GM12801 (cell line): Measurements from ENCODE around the gene CENPP.

ENCODE experiments used
- TF ChIP-seq, protein P1 (sequence below): IDR thresholded peaks from one replicate; pipeline ENCODE4 v1.5.1; 2011; ENCODE audit warnings: control low read depth; ENCODE audit not compliant: insufficient read length; ENCODE audit errors: extremely low read depth

The CENPP gene

GRCh38 chr9:92524881-92525280 is 199.1 kb downstream of the CENPP start:
- TF ChIP-seq, protein P1, sequence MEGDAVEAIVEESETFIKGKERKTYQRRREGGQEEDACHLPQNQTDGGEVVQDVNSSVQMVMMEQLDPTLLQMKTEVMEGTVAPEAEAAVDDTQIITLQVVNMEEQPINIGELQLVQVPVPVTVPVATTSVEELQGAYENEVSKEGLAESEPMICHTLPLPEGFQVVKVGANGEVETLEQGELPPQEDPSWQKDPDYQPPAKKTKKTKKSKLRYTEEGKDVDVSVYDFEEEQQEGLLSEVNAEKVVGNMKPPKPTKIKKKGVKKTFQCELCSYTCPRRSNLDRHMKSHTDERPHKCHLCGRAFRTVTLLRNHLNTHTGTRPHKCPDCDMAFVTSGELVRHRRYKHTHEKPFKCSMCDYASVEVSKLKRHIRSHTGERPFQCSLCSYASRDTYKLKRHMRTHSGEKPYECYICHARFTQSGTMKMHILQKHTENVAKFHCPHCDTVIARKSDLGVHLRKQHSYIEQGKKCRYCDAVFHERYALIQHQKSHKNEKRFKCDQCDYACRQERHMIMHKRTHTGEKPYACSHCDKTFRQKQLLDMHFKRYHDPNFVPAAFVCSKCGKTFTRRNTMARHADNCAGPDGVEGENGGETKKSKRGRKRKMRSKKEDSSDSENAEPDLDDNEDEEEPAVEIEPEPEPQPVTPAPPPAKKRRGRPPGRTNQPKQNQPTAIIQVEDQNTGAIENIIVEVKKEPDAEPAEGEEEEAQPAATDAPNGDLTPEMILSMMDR: no peak

DNA sequence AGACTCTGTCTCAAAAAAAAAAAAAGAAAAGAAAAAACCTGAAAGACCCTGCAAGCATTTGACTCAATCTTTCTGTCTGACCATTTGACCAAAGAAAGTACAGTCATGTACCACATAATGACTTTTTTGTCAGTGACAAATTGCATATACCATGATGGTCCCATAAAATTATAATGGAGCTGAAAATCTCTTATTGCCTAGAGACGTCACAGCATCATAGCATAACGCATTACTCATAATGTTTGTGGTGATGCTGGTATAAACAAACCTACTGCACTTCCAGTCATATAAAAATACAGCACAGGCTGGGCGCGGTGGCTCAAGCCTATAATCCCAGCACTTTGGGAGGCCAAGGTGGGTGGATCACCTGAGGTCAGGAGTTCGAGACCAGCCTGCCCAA is 199.6 kb downstream of the CENPP start:
- TF ChIP-seq, protein P1: no peak

GRCh38 chr9:92527291-92527828 is 201.6 kb downstream of the CENPP start:
- TF ChIP-seq, protein P1: no peak

- TF ChIP-seq, protein P1: no peak
Observed at GRCh38 chr9:92527832-92528521, 202.2 kb downstream of the CENPP start.

- TF ChIP-seq, protein P1: no peak
Observed at GRCh38 chr9:92528522-92528849, 202.7 kb downstream of the CENPP start.

GRCh38 chr9:92529124-92529523 is 203.4 kb downstream of the CENPP start:
- TF ChIP-seq, protein P1: no peak

DNA sequence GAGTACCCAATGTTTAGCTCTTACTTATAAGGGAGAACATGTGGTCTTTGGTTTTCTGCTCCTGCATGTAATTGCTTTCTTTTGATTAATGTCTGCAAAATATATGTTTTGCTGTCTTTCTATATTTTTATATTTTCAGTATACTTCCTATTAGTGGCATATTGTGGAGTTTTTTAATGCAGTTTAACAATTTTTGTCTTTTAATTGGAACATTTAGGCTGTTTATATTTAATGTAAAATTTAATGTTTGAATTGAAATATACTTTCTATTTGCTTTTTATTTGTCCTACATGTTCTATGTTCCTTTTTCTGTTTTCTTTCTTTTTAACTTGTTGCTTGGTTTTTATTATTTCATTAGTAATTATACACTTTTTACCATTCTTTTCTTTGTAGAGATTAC is 205.1 kb downstream of the CENPP start:
- TF ChIP-seq, protein P1: no peak
